ENCODE data around the gene LETMD1.

DNA sequence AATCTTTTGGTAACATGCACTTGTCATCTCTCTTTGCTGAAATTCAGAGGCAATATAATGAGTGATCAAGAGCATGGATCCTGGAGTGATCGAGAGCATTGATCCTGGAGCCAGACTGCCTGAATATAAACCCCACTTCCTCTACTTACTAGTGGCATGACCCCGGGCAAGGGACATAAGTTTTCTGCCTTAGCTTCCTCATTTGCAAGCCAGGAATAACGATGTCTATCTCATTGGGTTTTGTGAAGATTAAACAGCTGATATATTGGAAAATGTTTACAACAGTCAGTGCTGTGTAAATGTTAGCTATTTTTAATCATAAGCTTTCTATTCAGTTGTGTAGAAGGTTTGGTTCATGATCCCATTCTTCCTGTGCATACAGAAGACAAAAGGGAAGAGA lies 37.6 kb downstream of the LETMD1 start:
- TF ChIP-seq ZBTB8A (CRISPR knock-in tag; IDR thresholded peaks at IDR 0.05; ENCODE audit: borderline replicate concordance, low read depth), result no peak
- TF ChIP-seq EHMT2 (IDR thresholded peaks at IDR 0.05; ENCODE audit: borderline replicate concordance, low read depth, low read length), result no peak
- TF ChIP-seq ZNF644 (CRISPR knock-in tag; IDR thresholded peaks at IDR 0.05; ENCODE audit: low read depth), result no peak
- TF ChIP-seq, protein P1, sequence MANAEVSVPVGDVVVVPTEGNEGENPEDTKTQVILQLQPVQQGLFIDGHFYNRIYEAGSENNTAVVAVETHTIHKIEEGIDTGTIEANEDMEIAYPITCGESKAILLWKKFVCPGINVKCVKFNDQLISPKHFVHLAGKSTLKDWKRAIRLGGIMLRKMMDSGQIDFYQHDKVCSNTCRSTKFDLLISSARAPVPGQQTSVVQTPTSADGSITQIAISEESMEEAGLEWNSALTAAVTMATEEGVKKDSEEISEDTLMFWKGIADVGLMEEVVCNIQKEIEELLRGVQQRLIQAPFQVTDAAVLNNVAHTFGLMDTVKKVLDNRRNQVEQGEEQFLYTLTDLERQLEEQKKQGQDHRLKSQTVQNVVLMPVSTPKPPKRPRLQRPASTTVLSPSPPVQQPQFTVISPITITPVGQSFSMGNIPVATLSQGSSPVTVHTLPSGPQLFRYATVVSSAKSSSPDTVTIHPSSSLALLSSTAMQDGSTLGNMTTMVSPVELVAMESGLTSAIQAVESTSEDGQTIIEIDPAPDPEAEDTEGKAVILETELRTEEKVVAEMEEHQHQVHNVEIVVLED (CRISPR knock-in tag; IDR thresholded peaks at IDR 0.05; ENCODE audit: borderline replicate concordance), result no peak
- TF ChIP-seq, protein P2, sequence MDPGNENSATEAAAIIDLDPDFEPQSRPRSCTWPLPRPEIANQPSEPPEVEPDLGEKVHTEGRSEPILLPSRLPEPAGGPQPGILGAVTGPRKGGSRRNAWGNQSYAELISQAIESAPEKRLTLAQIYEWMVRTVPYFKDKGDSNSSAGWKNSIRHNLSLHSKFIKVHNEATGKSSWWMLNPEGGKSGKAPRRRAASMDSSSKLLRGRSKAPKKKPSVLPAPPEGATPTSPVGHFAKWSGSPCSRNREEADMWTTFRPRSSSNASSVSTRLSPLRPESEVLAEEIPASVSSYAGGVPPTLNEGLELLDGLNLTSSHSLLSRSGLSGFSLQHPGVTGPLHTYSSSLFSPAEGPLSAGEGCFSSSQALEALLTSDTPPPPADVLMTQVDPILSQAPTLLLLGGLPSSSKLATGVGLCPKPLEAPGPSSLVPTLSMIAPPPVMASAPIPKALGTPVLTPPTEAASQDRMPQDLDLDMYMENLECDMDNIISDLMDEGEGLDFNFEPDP (CRISPR knock-in tag; conservative IDR thresholded peaks at IDR 0.05), result no peak
- TF ChIP-seq, protein P3, sequence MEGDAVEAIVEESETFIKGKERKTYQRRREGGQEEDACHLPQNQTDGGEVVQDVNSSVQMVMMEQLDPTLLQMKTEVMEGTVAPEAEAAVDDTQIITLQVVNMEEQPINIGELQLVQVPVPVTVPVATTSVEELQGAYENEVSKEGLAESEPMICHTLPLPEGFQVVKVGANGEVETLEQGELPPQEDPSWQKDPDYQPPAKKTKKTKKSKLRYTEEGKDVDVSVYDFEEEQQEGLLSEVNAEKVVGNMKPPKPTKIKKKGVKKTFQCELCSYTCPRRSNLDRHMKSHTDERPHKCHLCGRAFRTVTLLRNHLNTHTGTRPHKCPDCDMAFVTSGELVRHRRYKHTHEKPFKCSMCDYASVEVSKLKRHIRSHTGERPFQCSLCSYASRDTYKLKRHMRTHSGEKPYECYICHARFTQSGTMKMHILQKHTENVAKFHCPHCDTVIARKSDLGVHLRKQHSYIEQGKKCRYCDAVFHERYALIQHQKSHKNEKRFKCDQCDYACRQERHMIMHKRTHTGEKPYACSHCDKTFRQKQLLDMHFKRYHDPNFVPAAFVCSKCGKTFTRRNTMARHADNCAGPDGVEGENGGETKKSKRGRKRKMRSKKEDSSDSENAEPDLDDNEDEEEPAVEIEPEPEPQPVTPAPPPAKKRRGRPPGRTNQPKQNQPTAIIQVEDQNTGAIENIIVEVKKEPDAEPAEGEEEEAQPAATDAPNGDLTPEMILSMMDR (CRISPR knock-in tag; IDR thresholded peaks at IDR 0.05), result no peak
- no peak for TF ChIP-seq CHD2 (IDR thresholded peaks at IDR 0.05; ENCODE audit: low read depth, low read length)
- TF ChIP-seq FOXM1 (CRISPR knock-in tag; IDR thresholded peaks at IDR 0.05), result no peak
